GM06990 (cell line): ENCODE results near the gene ETFB.
"Not testable (repeated sequence)": the region's sequence is repeated elsewhere in the genome, so short reads cannot be mapped to it uniquely, and the experiment has no call there.

Experiments used
- DNase-seq: peaks from one replicate; pipeline ENCODE4 v3.0.0-alpha.2; 2011; ENCODE audit not compliant: insufficient read length; ENCODE audit errors: extremely low read depth
- H3K27me3 ChIP-seq: replicated peaks from 2 replicates; pipeline ENCODE4 v1.6.0; 2011; ENCODE audit warnings: low read length; ENCODE audit not compliant: control insufficient read depth, insufficient read depth
- H3K36me3 ChIP-seq: 2 replicates; pipeline ENCODE4 v1.5.1; 2011; ENCODE audit warnings: low read length; ENCODE audit not compliant: control insufficient read depth, insufficient read depth
- H3K4me3 ChIP-seq: replicated peaks from 2 replicates; pipeline ENCODE4 v1.5.1; 2011; ENCODE audit warnings: low read depth, mild to moderate bottlenecking, control low read depth, low read length
- TF ChIP-seq, protein P1 (sequence below): IDR thresholded peaks from 2 replicates; pipeline ENCODE4 v1.5.1; 2011; ENCODE audit warnings: low read length, control low read depth, mild to moderate bottlenecking, inconsistent platforms; ENCODE audit not compliant: insufficient read depth, poor library complexity, severe bottlenecking

Gene ETFB

DNA sequence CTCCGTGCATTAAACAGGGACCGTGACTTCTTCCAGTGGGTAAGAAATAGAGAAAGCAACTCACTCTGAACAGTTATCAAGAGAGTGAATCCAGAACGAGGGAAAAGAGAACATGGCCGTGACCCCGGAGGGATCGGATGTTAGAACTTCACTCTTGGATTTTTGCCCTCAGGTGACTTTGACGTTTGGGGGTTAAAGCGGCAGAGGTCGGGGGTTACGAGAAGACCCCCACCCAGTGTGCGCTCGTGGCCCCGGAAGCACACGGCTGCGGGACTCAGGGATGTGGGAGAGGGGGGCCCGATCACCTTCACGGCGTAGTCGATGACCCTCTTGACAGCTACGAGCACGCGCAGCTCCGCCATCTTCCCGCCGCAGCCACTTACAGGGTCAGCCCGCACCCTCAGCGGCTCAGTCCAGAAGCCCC lies at the start of gene ETFB:
Gene ETFB, minus strand, starts transcription at position 424 of the 424 bp plus-strand sequence. Its CDS starts 62 bp downstream, at position 362.
- Histone ChIP-seq H3K36me3 (no peaks in the 10 kb centered on the region), H3K4me3 (peak within 1 kb of the TSS; percentile 89), H3K27me3 (no peaks in the 10 kb centered on the region)
- TF ChIP-seq, protein P1, sequence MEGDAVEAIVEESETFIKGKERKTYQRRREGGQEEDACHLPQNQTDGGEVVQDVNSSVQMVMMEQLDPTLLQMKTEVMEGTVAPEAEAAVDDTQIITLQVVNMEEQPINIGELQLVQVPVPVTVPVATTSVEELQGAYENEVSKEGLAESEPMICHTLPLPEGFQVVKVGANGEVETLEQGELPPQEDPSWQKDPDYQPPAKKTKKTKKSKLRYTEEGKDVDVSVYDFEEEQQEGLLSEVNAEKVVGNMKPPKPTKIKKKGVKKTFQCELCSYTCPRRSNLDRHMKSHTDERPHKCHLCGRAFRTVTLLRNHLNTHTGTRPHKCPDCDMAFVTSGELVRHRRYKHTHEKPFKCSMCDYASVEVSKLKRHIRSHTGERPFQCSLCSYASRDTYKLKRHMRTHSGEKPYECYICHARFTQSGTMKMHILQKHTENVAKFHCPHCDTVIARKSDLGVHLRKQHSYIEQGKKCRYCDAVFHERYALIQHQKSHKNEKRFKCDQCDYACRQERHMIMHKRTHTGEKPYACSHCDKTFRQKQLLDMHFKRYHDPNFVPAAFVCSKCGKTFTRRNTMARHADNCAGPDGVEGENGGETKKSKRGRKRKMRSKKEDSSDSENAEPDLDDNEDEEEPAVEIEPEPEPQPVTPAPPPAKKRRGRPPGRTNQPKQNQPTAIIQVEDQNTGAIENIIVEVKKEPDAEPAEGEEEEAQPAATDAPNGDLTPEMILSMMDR, result no peak
- DNase-seq, result no peak

DNA sequence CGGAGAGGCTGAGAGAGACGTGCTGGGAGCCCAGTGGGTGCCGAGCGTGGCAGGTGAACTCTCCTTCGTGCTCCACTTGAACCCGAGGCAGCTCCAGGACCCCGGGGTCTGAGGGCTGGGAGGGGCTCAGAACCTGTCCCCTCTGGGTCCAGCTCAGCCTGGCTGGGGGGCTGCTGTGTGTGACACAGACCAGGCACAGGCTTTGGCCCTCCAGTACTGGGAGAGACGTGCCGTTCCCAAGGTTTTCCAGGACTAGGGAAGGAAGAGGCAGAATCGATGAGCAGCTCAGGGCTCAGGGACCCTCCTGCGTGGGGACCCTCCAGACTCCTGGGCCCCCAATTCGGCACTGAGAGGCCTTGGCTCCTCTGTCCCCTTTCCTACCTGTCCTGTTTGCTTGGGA lies 49.0 kb upstream of the ETFB start:
- DNase-seq, result no peak
- TF ChIP-seq, protein P1, result no peak
- Histone ChIP-seq H3K27me3 (no peaks in the 10 kb centered on the region), H3K36me3 (no peaks in the 10 kb centered on the region; the same call in none of the 2 replicates), H3K4me3 (no peak overlapping the region)

DNA sequence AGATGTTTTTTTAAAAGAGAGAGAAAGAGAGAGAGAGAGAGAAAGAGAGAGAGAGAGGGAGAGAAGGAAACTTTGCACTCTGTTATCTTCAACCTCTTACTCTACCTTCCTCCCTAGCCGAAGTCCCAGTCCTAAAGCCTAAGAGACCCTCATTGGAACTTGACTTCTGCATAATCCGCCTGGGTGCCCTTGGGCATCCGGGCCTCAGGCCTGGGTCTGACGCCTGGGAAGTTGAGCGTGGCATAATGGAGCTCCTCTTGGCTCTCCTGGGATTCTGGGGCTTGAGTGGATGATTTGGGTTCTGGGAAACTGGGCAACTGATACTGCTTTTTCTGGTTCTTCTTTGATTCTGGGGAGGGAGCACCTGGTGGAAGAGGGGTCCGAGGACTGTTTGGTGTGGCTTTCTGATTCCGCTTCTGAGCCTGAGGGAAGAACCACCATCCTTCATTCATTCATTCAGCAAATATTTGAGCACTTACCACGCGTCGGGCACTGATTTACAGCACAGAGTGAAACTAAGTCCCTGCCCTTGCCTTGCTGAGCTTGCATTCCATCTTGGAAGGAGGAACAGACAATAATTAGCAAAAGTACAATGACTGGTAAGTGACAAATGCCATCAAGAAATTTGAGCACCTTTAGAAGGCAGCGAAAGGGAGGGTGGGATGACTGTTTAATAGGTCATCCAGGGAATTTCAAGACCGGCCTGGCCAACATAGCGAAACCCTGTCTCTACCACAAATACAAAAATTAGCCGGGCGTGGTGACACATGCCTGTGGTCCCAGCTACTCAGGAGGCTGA lies 45.0 kb upstream of the ETFB start:
- TF ChIP-seq, protein P1, result no peak
- DNase-seq, result no peak
- H3K4me3 ChIP-seq, result no peak overlapping the region
- H3K27me3 ChIP-seq, result no peaks in the 10 kb centered on the region
- H3K36me3 ChIP-seq, result no peaks in the 10 kb centered on the region; the same call in none of the 2 replicates

DNA sequence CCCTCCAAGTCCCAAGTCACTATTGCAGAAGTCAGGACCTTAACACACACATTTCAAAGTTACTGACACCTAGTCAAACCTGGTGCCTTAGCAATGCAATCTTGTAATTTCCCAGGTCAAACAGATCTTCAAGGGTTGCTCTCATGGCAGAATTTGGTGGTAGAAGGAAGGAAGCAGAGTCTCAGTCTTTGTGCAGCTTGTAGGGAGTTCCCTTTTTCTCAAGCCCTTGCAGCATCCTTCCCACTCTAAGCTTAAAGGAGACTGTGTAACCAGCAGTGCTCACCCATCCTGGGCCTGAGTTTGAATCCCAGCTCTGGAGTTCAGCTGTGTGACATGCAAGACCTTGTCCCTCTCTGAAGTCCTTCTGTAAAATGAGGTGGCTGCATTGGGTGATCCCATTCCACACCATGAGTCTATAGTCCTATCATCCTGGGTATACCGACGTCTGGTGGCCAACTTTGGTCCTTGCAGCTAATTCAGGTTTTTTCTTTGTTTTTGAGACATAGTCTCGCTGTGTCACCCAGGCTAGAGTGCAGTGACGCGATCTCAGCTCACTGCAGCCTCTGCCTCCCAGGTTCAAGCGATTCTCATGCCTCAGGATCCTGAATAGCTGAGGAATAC lies 41.4 kb upstream of the ETFB start:
- TF ChIP-seq, protein P1, result peak; percentile 77
- Histone ChIP-seq H3K36me3 (no peaks in the 10 kb centered on the region; the same call in 1 of the 2 replicates), H3K27me3 (no peaks in the 10 kb centered on the region), H3K4me3 (no peak overlapping the region)
- DNase-seq, result no peak

DNA sequence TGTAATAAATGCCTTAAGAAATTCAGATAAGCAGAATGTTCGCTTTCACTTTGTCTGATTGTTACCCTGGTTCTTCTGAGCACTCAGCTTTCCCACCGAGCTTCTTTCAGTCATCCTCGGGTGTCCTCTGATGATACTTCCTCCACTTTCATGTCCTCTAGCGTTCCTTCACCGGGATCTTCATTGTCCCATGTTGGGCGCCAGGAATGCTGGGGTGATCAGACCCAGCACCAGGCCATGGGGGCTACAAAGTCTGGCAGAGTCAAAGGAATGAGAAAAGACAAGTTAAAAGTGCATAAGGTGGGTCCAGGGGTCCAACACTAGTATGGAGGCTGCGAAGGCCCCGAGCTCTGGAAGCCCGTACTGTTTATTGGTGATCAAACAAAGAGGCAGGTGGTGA lies 35.9 kb upstream of the ETFB start:
- no peak overlapping the region for H3K4me3 ChIP-seq
- H3K36me3 ChIP-seq, result no peaks in the 10 kb centered on the region
- DNase-seq, result no peak
- TF ChIP-seq, protein P1, result no peak
- no peaks in the 10 kb centered on the region for H3K27me3 ChIP-seq

DNA sequence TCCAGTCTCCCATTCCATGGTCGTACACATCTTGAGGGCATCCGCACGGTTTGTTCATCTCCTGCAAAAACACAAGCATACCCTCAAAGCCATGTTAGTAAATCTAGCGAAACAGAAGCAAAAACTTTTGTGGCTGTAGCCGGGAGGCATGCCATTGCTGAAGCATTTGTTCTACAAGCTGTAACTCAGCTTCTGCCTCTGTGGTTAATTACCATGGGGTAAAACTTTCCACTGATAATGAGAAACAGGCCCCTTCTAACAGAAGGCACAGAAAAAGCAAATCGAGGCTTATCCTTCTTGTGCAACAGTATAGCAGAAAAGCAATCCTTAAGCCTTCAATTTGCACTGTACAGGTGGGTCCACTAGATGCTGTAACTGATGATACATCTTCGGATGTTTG lies 33.7 kb upstream of the ETFB start:
- not testable (repeated sequence) for H3K36me3 ChIP-seq, DNase-seq, H3K4me3 ChIP-seq, H3K27me3 ChIP-seq
